Spleen (tissue), 7 donors: ENCODE results near the gene SLC39A1.
A peak's percentile ranks its signal among the peaks of the same experiment; 100 is the strongest.

Experiments used
- CTCF ChIP-seq, 11 experiments: fragments of 200-600 bp in 7 of 11; fragments of 450-650 bp in 4 of 11; sonication (generic) in 4 of 11; IDR thresholded peaks in 8 of 11; conservative IDR thresholded peaks in 3 of 11; 1 replicate in 7 of 11; 2 replicates in 4 of 11; pipeline versions ENCODE4 v1.4.0 to v1.8.0; 2016 to 2021; ENCODE audit warnings: antibody characterized with exemption in 11 of 11, inconsistent platforms in 4 of 11, mild to moderate bottlenecking in 1 of 11
- POLR2A ChIP-seq, 3 donors: fragments of 450-650 bp; IDR thresholded peaks; one replicate each; pipeline ENCODE4 v1.5.1; 2017; ENCODE audit warnings: antibody characterized with exemption in 3 of 3, mild to moderate bottlenecking in 1 of 3
- POLR2AphosphoS5 ChIP-seq, 3 donors: sonication (generic); formaldehyde crosslinking; IDR thresholded peaks; one replicate each; pipeline ENCODE4 v1.5.1; 2017; ENCODE audit warnings: antibody characterized with exemption in 3 of 3
- donor health status: DM: no; HTN: no; CAD: no; lungs with moderate emphysema.
- donor health status: DM: no; HTN: no; CAD: no.
- donor health status: DM: no; HTN: no; CAD: no.

- TF ChIP-seq CTCF (IDR thresholded peaks at IDR 0.05 in 8 of 11, conservative IDR thresholded peaks at IDR 0.05 in 3 of 11) (no peak), POLR2A (IDR thresholded peaks at IDR 0.05) (peak in 1 of 3 donors; percentile 20), POLR2AphosphoS5 (IDR thresholded peaks at IDR 0.05) (peak; percentile 61 to 83 (median 83))
Measured at GRCh38 chr1:153985941-153986761, 22.8 kb upstream of the SLC39A1 start, which contains the start of gene RAB13.
